Activated naive CD8-positive, alpha-beta T cell treated with anti-CD3 and anti-CD28 coated beads, Interleukin-2, amount 10 ng/mL, durations not matched to agents 7 days and 5 days (primary cell): ENCODE results near the gene CNTN4. TPM values are rescaled to one million over a fixed set of nuclear protein-coding genes. Genes with fewer than 3 reads are reported as not detected.

Experiments used
- ATAC-seq: fragments of 150-1000 bp; cut with Tn5 transposase; one replicate; pipeline ENCODE4 v1.10.0; 2021; ENCODE audit warnings: low read depth, moderate library complexity
- POLR2A ChIA-PET: fragments of 350-600 bp; sonication (Branson Sonifier 250); formaldehyde crosslinking; loops from one replicate; lab custom pipeline; 2021; ENCODE audit warnings: antibody characterized with exemption; lab: Charles Lee
- DNase-seq: peaks from one replicate; pipeline ENCODE4 v3.0.0; 2021
- H3K27ac Mint-ChIP-seq: one replicate; pipeline ENCODE4 v1.8.0; 2022; ENCODE audit warnings: mild to moderate bottlenecking, mixed read lengths
- H3K27me3 Mint-ChIP-seq: one replicate; pipeline ENCODE4 v1.8.0; 2022; ENCODE audit warnings: mild to moderate bottlenecking, moderate library complexity, mixed read lengths
- H3K36me3 Mint-ChIP-seq: one replicate; pipeline ENCODE4 v1.8.0; 2021; ENCODE audit warnings: mild to moderate bottlenecking, mixed read lengths
- H3K4me1 Mint-ChIP-seq: one replicate; pipeline ENCODE4 v1.8.0; 2021; ENCODE audit warnings: mixed read lengths
- H3K4me3 Mint-ChIP-seq: one replicate; pipeline ENCODE4 v1.8.0; 2022; ENCODE audit warnings: mild to moderate bottlenecking, moderate library complexity, mixed read lengths
- H3K9me3 Mint-ChIP-seq: one replicate; pipeline ENCODE4 v1.8.0; 2021; ENCODE audit warnings: mixed read lengths
- total RNA-seq, 2 experiments: library from RNA; stranded (reverse); gene quantifications; one replicate each; pipeline ENCODE4 v1.2.3, GENCODE V29; 2021

CNTN4 gene
- total RNA-seq, 2 experiments from 2014 or later: not detected

GRCh38 chr3:3085782-3086181, 987.1 kb downstream of the CNTN4 start:
- no peak for DNase-seq
- no peak for ATAC-seq
- no peaks in the 10 kb centered on the region for H3K4me1 Mint-ChIP-seq
- POLR2A ChIA-PET: no interaction called here
- no peaks in the 10 kb centered on the region for H3K9me3 Mint-ChIP-seq
- peaks cover 3% of the 10 kb centered on the region for H3K27me3 Mint-ChIP-seq
- H3K4me3 Mint-ChIP-seq: no peak overlapping the region
- no peak overlapping the region for H3K27ac Mint-ChIP-seq
- H3K36me3 Mint-ChIP-seq: no peaks in the 10 kb centered on the region

- H3K9me3 Mint-ChIP-seq: no peaks in the 10 kb centered on the region
- POLR2A ChIA-PET: no interaction called here
- no peak for DNase-seq
- no peak for ATAC-seq
- H3K27me3 Mint-ChIP-seq: peaks cover 3% of the 10 kb centered on the region
- no peak overlapping the region for H3K27ac Mint-ChIP-seq
- no peaks in the 10 kb centered on the region for H3K4me1 Mint-ChIP-seq
- H3K36me3 Mint-ChIP-seq: no peaks in the 10 kb centered on the region
- no peak overlapping the region for H3K4me3 Mint-ChIP-seq
These were observed 987.6 kb downstream of the CNTN4 start for GRCh38 chr3:3086239-3086638.

GRCh38 chr3:3087279-3087678, 988.6 kb downstream of the CNTN4 start:
- Mint-ChIP-seq H3K27ac (no peak overlapping the region), H3K27me3 (peaks cover 2% of the 10 kb centered on the region), H3K4me3 (no peak overlapping the region), H3K4me1 (no peaks in the 10 kb centered on the region), H3K36me3 (no peaks in the 10 kb centered on the region), H3K9me3 (no peaks in the 10 kb centered on the region)
- POLR2A ChIA-PET: no interaction called here
- ATAC-seq (no peak), DNase-seq (no peak)

GRCh38 chr3:3087716-3088465, 989.2 kb downstream of the CNTN4 start:
- no peak overlapping the region for H3K27ac Mint-ChIP-seq
- H3K4me1 Mint-ChIP-seq: no peaks in the 10 kb centered on the region
- H3K27me3 Mint-ChIP-seq: no peaks in the 10 kb centered on the region
- DNase-seq (no peak), ATAC-seq (no peak)
- H3K9me3 Mint-ChIP-seq: no peaks in the 10 kb centered on the region
- H3K4me3 Mint-ChIP-seq: no peak overlapping the region
- no peaks in the 10 kb centered on the region for H3K36me3 Mint-ChIP-seq
- POLR2A ChIA-PET: no interaction called here

GRCh38 chr3:3089017-3089416, 990.4 kb downstream of the CNTN4 start:
- ATAC-seq: no peak

GRCh38 chr3:3097958-3098357, 999.3 kb downstream of the CNTN4 start:
- H3K36me3 Mint-ChIP-seq: no peaks in the 10 kb centered on the region
- no peak for ATAC-seq
- no peak for DNase-seq
- H3K4me3 Mint-ChIP-seq: no peak overlapping the region
- no peak overlapping the region for H3K27ac Mint-ChIP-seq
- peaks cover 3% of the 10 kb centered on the region for H3K27me3 Mint-ChIP-seq
- no peaks in the 10 kb centered on the region for H3K9me3 Mint-ChIP-seq
- POLR2A ChIA-PET: no interaction called here
- no peaks in the 10 kb centered on the region for H3K4me1 Mint-ChIP-seq

More at GRCh38 chr3:3089017-3089416, 990.4 kb downstream of the CNTN4 start:
- no peaks in the 10 kb centered on the region for H3K4me1 Mint-ChIP-seq
- H3K4me3 Mint-ChIP-seq: no peak overlapping the region
- POLR2A ChIA-PET: no interaction called here
- no peaks in the 10 kb centered on the region for H3K36me3 Mint-ChIP-seq
- no peaks in the 10 kb centered on the region for H3K9me3 Mint-ChIP-seq
- DNase-seq: no peak
- H3K27me3 Mint-ChIP-seq: no peaks in the 10 kb centered on the region
- no peak overlapping the region for H3K27ac Mint-ChIP-seq

GRCh38 chr3:3101660-3102458, 1003.2 kb downstream of the CNTN4 start:
- DNase-seq (no peak), ATAC-seq (no peak)
- POLR2A ChIA-PET: no interaction called here
- Mint-ChIP-seq H3K27me3 (peaks cover 12% of the 10 kb centered on the region), H3K27ac (no peak overlapping the region), H3K4me3 (no peak overlapping the region), H3K36me3 (no peaks in the 10 kb centered on the region), H3K9me3 (no peaks in the 10 kb centered on the region), H3K4me1 (no peaks in the 10 kb centered on the region)

- ATAC-seq: no peak
- H3K27ac Mint-ChIP-seq: no peak overlapping the region
These were observed 1004.1 kb downstream of the CNTN4 start for GRCh38 chr3:3102751-3103150.

GRCh38 chr3:3105246-3105645, 1006.6 kb downstream of the CNTN4 start:
- no peaks in the 10 kb centered on the region for H3K36me3 Mint-ChIP-seq
- ATAC-seq: no peak
- no peaks in the 10 kb centered on the region for H3K9me3 Mint-ChIP-seq
- DNase-seq: no peak
- H3K4me3 Mint-ChIP-seq: no peak overlapping the region
- H3K27me3 Mint-ChIP-seq: peaks cover 15% of the 10 kb centered on the region
- H3K4me1 Mint-ChIP-seq: no peaks in the 10 kb centered on the region
- POLR2A ChIA-PET: no interaction called here
- H3K27ac Mint-ChIP-seq: no peak overlapping the region

More at GRCh38 chr3:3102751-3103150, 1004.1 kb downstream of the CNTN4 start:
- H3K4me1 Mint-ChIP-seq: no peaks in the 10 kb centered on the region
- H3K36me3 Mint-ChIP-seq: no peaks in the 10 kb centered on the region
- H3K9me3 Mint-ChIP-seq: no peaks in the 10 kb centered on the region
- POLR2A ChIA-PET: no interaction called here
- no peak overlapping the region for H3K4me3 Mint-ChIP-seq
- DNase-seq: no peak
- peaks cover 15% of the 10 kb centered on the region for H3K27me3 Mint-ChIP-seq

- Mint-ChIP-seq H3K4me3 (no peak overlapping the region), H3K9me3 (no peaks in the 10 kb centered on the region), H3K36me3 (no peaks in the 10 kb centered on the region), H3K4me1 (no peaks in the 10 kb centered on the region), H3K27me3 (peaks cover 15% of the 10 kb centered on the region), H3K27ac (no peak overlapping the region)
- ATAC-seq: no peak
- POLR2A ChIA-PET: no interaction called here
- DNase-seq: no peak
These were observed 1007.1 kb downstream of the CNTN4 start for GRCh38 chr3:3105815-3106214.

- no peaks in the 10 kb centered on the region for H3K4me1 Mint-ChIP-seq
- H3K9me3 Mint-ChIP-seq: no peaks in the 10 kb centered on the region
- no peak for ATAC-seq
- DNase-seq: no peak
- no peaks in the 10 kb centered on the region for H3K36me3 Mint-ChIP-seq
- no peak overlapping the region for H3K4me3 Mint-ChIP-seq
- H3K27me3 Mint-ChIP-seq: peaks cover 15% of the 10 kb centered on the region
- POLR2A ChIA-PET: no interaction called here
- no peak overlapping the region for H3K27ac Mint-ChIP-seq
These were observed 1008.5 kb downstream of the CNTN4 start for GRCh38 chr3:3107181-3107580.
